A673 (cell line): ENCODE measurements around the gene FBXO9.

Experiments used
- CTCF ChIP-seq: fragments of 300-800, 200-600 bp; sonication (generic); conservative IDR thresholded peaks from 2 replicates; pipeline ENCODE4 v1.5.1; 2017; ENCODE audit warnings: low read depth, mild to moderate bottlenecking, antibody characterized with exemption, low read length, moderate library complexity, mixed read lengths
- EZH2 ChIP-seq: fragments of 200-600 bp; sonication (generic); IDR thresholded peaks from 2 replicates; pipeline ENCODE4 v1.6.1; 2017; ENCODE audit warnings: borderline replicate concordance, low read depth, mild to moderate bottlenecking, mixed read lengths, antibody characterized with exemption, low read length; ENCODE audit not compliant: poor library complexity, severe bottlenecking

GRCh38 chr6:53020005-53020744, 45.0 kb upstream of the FBXO9 start:
- TF ChIP-seq CTCF = no peak
- no peak for TF ChIP-seq EZH2
